NT2/D1 (cell line): Measurements from ENCODE around the gene TBC1D22A.

ENCODE experiments used
- DNase-seq: peaks from one replicate; pipeline ENCODE4 v3.0.0-alpha.2; 2011; ENCODE audit warnings: low read depth, low spot score
- H3K27me3 ChIP-seq: 2 replicates; pipeline ENCODE4 v1.6.0; 2011; ENCODE audit warnings: mild to moderate bottlenecking; ENCODE audit not compliant: insufficient read length, insufficient read depth
- H3K36me3 ChIP-seq: 2 replicates; pipeline ENCODE4 v1.6.1; 2011; ENCODE audit warnings: mild to moderate bottlenecking, low read length, mixed read lengths; ENCODE audit not compliant: insufficient read depth, insufficient read length
- H3K4me1 ChIP-seq: 2 replicates; pipeline ENCODE4 v1.5.1; 2011; ENCODE audit not compliant: insufficient read depth, insufficient read length
- H3K4me3 ChIP-seq: 2 replicates; pipeline ENCODE4 v1.5.1; 2011; ENCODE audit warnings: low read depth; ENCODE audit not compliant: insufficient read length
- H3K9ac ChIP-seq: 2 replicates; pipeline ENCODE4 v1.6.0; 2011; ENCODE audit warnings: low read depth; ENCODE audit not compliant: insufficient read length
- H3K9me3 ChIP-seq: 2 replicates; pipeline ENCODE4 v1.5.1; 2011; ENCODE audit warnings: mild to moderate bottlenecking, low read length; ENCODE audit not compliant: insufficient read depth
- SUZ12 ChIP-seq: IDR thresholded peaks from 2 replicates; pipeline ENCODE4 v1.6.1; 2011; ENCODE audit not compliant: insufficient read length, insufficient read depth; ENCODE audit errors: extremely low read depth
- YY1 ChIP-seq: IDR thresholded peaks from 2 replicates; pipeline ENCODE4 v1.6.1; 2011; ENCODE audit not compliant: insufficient read length, insufficient read depth
- ZNF274 ChIP-seq: IDR thresholded peaks from 2 replicates; pipeline ENCODE4 v1.6.1; 2011; ENCODE audit warnings: mild to moderate bottlenecking, low read depth, low read length

TBC1D22A gene

GRCh38 chr22:47221840-47222615 is 459.6 kb downstream of the TBC1D22A start:
- H3K27me3 ChIP-seq = no peaks in the 10 kb centered on the region
- no peak overlapping the region for H3K9ac ChIP-seq
- DNase-seq = no peak
- TF ChIP-seq ZNF274 (no peak), SUZ12 (no peak), YY1 (no peak)
- H3K4me1 ChIP-seq = peaks cover 2% of the 10 kb centered on the region
- no peaks in the 10 kb centered on the region for H3K36me3 ChIP-seq
- no peaks in the 10 kb centered on the region for H3K9me3 ChIP-seq
- H3K4me3 ChIP-seq = no peak overlapping the region
